Measurements from ENCODE around the gene SLC4A2.

DNA sequence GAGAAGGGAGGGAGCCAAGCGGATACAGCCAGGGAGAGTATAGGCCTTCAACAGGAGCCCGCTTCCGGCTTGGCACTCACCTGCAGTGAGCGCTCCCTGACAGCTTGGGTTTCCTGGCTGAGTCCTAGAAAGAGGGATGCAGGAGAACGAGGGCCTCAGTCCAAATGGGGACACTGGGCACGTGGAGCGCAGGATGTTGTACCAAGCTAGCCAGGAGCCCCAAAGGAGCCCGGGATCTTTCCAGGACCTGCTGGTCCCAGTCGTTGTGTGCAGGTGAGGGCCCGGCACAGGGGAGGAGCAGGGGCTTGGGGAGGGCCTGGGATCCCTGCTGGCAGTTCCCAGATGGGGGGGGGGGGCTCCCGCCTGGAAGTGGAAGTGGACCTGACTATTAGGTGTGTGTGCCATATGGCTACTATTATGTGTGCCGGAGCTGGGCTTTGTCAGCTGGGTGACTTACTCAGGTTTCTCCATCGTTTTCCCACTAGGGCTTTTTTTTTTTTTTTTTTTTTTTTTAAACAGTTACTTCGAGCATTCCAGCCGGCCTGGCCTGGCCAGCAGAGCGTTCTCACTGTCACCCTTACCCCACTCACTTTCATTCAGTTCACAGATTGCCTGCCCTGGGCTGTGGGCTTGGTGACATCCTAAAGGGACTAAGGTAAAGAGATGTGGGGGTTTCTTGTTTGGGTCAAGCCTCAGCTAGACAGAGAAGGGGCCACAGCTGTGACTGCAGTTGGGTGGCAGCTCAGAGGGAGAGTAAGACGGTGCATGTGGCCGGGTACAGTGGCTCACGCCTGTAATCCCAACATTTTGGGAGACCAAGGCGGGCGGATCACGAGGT lies 30.7 kb downstream of the SLC4A2 start:
- TF ChIP-seq, protein P1, sequence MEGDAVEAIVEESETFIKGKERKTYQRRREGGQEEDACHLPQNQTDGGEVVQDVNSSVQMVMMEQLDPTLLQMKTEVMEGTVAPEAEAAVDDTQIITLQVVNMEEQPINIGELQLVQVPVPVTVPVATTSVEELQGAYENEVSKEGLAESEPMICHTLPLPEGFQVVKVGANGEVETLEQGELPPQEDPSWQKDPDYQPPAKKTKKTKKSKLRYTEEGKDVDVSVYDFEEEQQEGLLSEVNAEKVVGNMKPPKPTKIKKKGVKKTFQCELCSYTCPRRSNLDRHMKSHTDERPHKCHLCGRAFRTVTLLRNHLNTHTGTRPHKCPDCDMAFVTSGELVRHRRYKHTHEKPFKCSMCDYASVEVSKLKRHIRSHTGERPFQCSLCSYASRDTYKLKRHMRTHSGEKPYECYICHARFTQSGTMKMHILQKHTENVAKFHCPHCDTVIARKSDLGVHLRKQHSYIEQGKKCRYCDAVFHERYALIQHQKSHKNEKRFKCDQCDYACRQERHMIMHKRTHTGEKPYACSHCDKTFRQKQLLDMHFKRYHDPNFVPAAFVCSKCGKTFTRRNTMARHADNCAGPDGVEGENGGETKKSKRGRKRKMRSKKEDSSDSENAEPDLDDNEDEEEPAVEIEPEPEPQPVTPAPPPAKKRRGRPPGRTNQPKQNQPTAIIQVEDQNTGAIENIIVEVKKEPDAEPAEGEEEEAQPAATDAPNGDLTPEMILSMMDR (conservative IDR thresholded peaks at IDR 0.05 in 1 of 2, IDR thresholded peaks at IDR 0.05 in 1 of 2; ENCODE audit: extremely low read depth in 1 of 2, insufficient read depth in 1 of 2, low read depth in 1 of 2, low read length in 2 of 2) = no peak
- TF ChIP-seq EZH2 (IDR thresholded peaks at IDR 0.05; ENCODE audit: borderline replicate concordance, low read length) = no peak

All from mammary epithelial cell (primary cell).